Measurements from ENCODE around the gene DELE1.
"Not testable (repeated sequence)": the region's sequence is repeated elsewhere in the genome, so short reads cannot be mapped to it uniquely, and the experiment has no call there.

Gene DELE1

GRCh38 chr5:141917760-141918159 is 5.9 kb upstream of the DELE1 start:
- no peak for TF ChIP-seq CTCF (IDR thresholded peaks at IDR 0.05; ENCODE audit: insufficient read depth, low read length, missing control alignments)
- DNase-seq (ENCODE audit: low read depth, low spot score) = no peak
- no peak overlapping the region for H3K4me3 ChIP-seq (ENCODE audit: low read depth, low read length)
- ChIA-PET CTCF (interaction anchor here (1.2 to 6.0 kb wide), 4 partner anchors 9 to 225 kb away, joined by 3 to 31 read pairs (median 15); partner anchors contain the start of gene PCDH1), POLR2A (no interaction called here)

GRCh38 chr5:141919218-141920119 is 4.2 kb upstream of the DELE1 start:
- DNase-seq (ENCODE audit: low read depth, low spot score) = no peak
- TF ChIP-seq CTCF (IDR thresholded peaks at IDR 0.05; ENCODE audit: insufficient read depth, low read length, missing control alignments) = no peak
- CTCF ChIA-PET = interaction anchor here (0.8 to 4.7 kb wide), 3 partner anchors 30 to 225 kb away, joined by 3 to 24 read pairs (median 3); partner anchors contain the start of gene PCDH1
- POLR2A ChIA-PET = no interaction called here
- H3K4me3 ChIP-seq (ENCODE audit: low read depth, low read length) = no peak overlapping the region

- CTCF ChIA-PET = interaction anchor here (1.5 to 4.7 kb wide), 3 partner anchors 40 to 229 kb away, joined by 4 to 24 read pairs (median 20); partner anchors contain the start of gene PCDH1
- POLR2A ChIA-PET = no interaction called here
- no peak overlapping the region for H3K4me3 ChIP-seq (ENCODE audit: low read depth, low read length)
- TF ChIP-seq CTCF (IDR thresholded peaks at IDR 0.05; ENCODE audit: insufficient read depth, low read length, missing control alignments) = no peak
- no peak for DNase-seq (ENCODE audit: low read depth, low spot score)
Measured at GRCh38 chr5:141920771-141921170, 2.9 kb upstream of the DELE1 start.

GRCh38 chr5:141922827-141923447 is 734 bp upstream of the DELE1 start:
- DNase-seq (ENCODE audit: low read depth, low spot score) = not testable (repeated sequence)
- CTCF ChIA-PET = interaction anchor here (0.6 to 4.4 kb wide), 13 partner anchors 18 to 1270 kb away, joined by 3 to 20 read pairs (median 3); partner anchors contain the start of genes ARAP3, PCDH1 and RNF14
- POLR2A ChIA-PET = interaction anchor here (0.7 to 1.7 kb wide), 4 partner anchors 19 to 1275 kb away, joined by 3 to 6 read pairs (median 4); partner anchors contain the start of genes IK and RNF14
- H3K4me3 ChIP-seq (ENCODE audit: low read depth, low read length) = peak overlapping the region; percentile 85

- CTCF ChIA-PET = interaction anchor here (1.0 to 1.4 kb wide), 2 partner anchors 34 to 43 kb away, joined by 3 to 11 read pairs; partner anchors contain the start of gene RNF14
Measured at GRCh38 chr5:141926434-141926833, 2.8 kb downstream of the DELE1 start.

GRCh38 chr5:141928051-141928450 is 4.4 kb downstream of the DELE1 start:
- H3K4me3 ChIP-seq (ENCODE audit: low read depth, low read length) = no peak overlapping the region
- no peak for DNase-seq (ENCODE audit: low read depth, low spot score)
- POLR2A ChIA-PET = no interaction called here
- CTCF ChIA-PET = no interaction called here
- TF ChIP-seq CTCF (IDR thresholded peaks at IDR 0.05; ENCODE audit: insufficient read depth, low read length, missing control alignments) = no peak

More at GRCh38 chr5:141926434-141926833, 2.8 kb downstream of the DELE1 start:
- DNase-seq (ENCODE audit: low read depth, low spot score) = no peak
- TF ChIP-seq CTCF (IDR thresholded peaks at IDR 0.05; ENCODE audit: insufficient read depth, low read length, missing control alignments) = no peak
- no peak overlapping the region for H3K4me3 ChIP-seq (ENCODE audit: low read depth, low read length)
- POLR2A ChIA-PET = no interaction called here
